Femur (tissue), 1 donor: ENCODE results near the gene AMN.

Experiments
- DNase-seq: peaks from one replicate; pipeline ENCODE4 v3.0.0-alpha.2; 2017

Gene AMN

GRCh38 chr14:102899516-102899900 is 23.0 kb upstream of the AMN start:
- no peak for DNase-seq

- no peak for DNase-seq
Measured at GRCh38 chr14:102900631-102901571, 21.6 kb upstream of the AMN start.

- DNase-seq = no peak
Measured at GRCh38 chr14:102901633-102902032, 20.8 kb upstream of the AMN start.

- no peak for DNase-seq
Measured at GRCh38 chr14:102902086-102902485, 20.4 kb upstream of the AMN start.

GRCh38 chr14:102902523-102903247 is 19.8 kb upstream of the AMN start:
- DNase-seq = no peak

- DNase-seq = no peak
Measured at GRCh38 chr14:102903248-102903888, 19.1 kb upstream of the AMN start.

- DNase-seq = no peak
Measured at GRCh38 chr14:102903889-102904512, 18.5 kb upstream of the AMN start.

- DNase-seq = no peak
Measured at GRCh38 chr14:102905116-102906108, 17.1 kb upstream of the AMN start.

GRCh38 chr14:102906616-102907302 is 15.7 kb upstream of the AMN start:
- DNase-seq = no peak

- DNase-seq = no peak
Measured at GRCh38 chr14:102907303-102907844, 15.1 kb upstream of the AMN start.

GRCh38 chr14:102907980-102908730 is 14.3 kb upstream of the AMN start:
- no peak for DNase-seq

GRCh38 chr14:102908766-102909455 is 13.6 kb upstream of the AMN start:
- DNase-seq = no peak

GRCh38 chr14:102909462-102909861 is 13.0 kb upstream of the AMN start:
- no peak for DNase-seq

GRCh38 chr14:102909911-102910310 is 12.6 kb upstream of the AMN start:
- no peak for DNase-seq

- DNase-seq = no peak
Measured at GRCh38 chr14:102910442-102910841, 12.0 kb upstream of the AMN start.

- DNase-seq = no peak
Measured at GRCh38 chr14:102911541-102911951, 10.9 kb upstream of the AMN start.

- no peak for DNase-seq
Measured at GRCh38 chr14:102911991-102912761, 10.3 kb upstream of the AMN start.

GRCh38 chr14:102913341-102914211 is 8.9 kb upstream of the AMN start:
- DNase-seq = no peak
